NCI-H510A treated with DMSO at 0.1 percent for 48 hours (cell line): ENCODE measurements around the gene WWOX.

Experiments used
- DNase-seq: peaks from one replicate; lab custom pipeline; 2025; lab: John Stamatoyannopoulos, UW

WWOX gene

GRCh38 chr16:78274771-78275170 lies 175.3 kb downstream of the WWOX start:
- DNase-seq = no peak

- no peak for DNase-seq
Observed at GRCh38 chr16:78275420-78275819, 176.0 kb downstream of the WWOX start.

- DNase-seq = no peak
Observed at GRCh38 chr16:78277321-78278055, 178.0 kb downstream of the WWOX start.

- DNase-seq = no peak
Observed at GRCh38 chr16:78278056-78278450, 178.6 kb downstream of the WWOX start.

GRCh38 chr16:78281115-78281514 lies 181.7 kb downstream of the WWOX start:
- DNase-seq = no peak

- DNase-seq = no peak
Observed at GRCh38 chr16:78283548-78284251, 184.2 kb downstream of the WWOX start.

- no peak for DNase-seq
Observed at GRCh38 chr16:78284326-78284725, 184.9 kb downstream of the WWOX start.

- DNase-seq = no peak
Observed at GRCh38 chr16:78284957-78285434, 185.5 kb downstream of the WWOX start.

GRCh38 chr16:78285437-78285922 lies 186.0 kb downstream of the WWOX start:
- DNase-seq = no peak

- no peak for DNase-seq
Observed at GRCh38 chr16:78286065-78286464, 186.6 kb downstream of the WWOX start.

GRCh38 chr16:78288888-78289287 lies 189.4 kb downstream of the WWOX start:
- DNase-seq = no peak

GRCh38 chr16:78289373-78289772 lies 189.9 kb downstream of the WWOX start:
- DNase-seq = no peak

- peak; percentile 68 for DNase-seq
Observed at GRCh38 chr16:78289844-78290277, 190.4 kb downstream of the WWOX start.

- DNase-seq = peak; percentile 68
Observed at GRCh38 chr16:78290395-78290794, 190.9 kb downstream of the WWOX start.

- peak; percentile 13 for DNase-seq
Observed at GRCh38 chr16:78290872-78291591, 191.6 kb downstream of the WWOX start.

- DNase-seq = no peak
Observed at GRCh38 chr16:78291604-78292003, 192.2 kb downstream of the WWOX start.

GRCh38 chr16:78292086-78292843 lies 192.8 kb downstream of the WWOX start:
- no peak for DNase-seq

- DNase-seq = peak; percentile 17
Observed at GRCh38 chr16:78292844-78293380, 193.5 kb downstream of the WWOX start.

GRCh38 chr16:78294538-78295225 lies 195.2 kb downstream of the WWOX start:
- no peak for DNase-seq

GRCh38 chr16:78297066-78297666 lies 197.7 kb downstream of the WWOX start:
- peak; percentile 92 for DNase-seq
